Adrenal gland (tissue), 5 donors: ENCODE measurements around the gene ZBTB5.

ENCODE experiments used
- POLR2A ChIP-seq, 2 donors: fragments of 450-650 bp; IDR thresholded peaks; one replicate each; pipeline ENCODE4 v1.6.1; 2017; ENCODE audit warnings: antibody characterized with exemption in 2 of 2, mild to moderate bottlenecking in 2 of 2, moderate library complexity in 1 of 2
- TF ChIP-seq, protein P1 (sequence below), 6 experiments: fragments of 450-650 bp in 4 of 6; fragments of 200-600 bp in 2 of 6; sonication (generic) in 1 of 6; IDR thresholded peaks; 1 replicate in 5 of 6; 2 replicates in 1 of 6; pipeline versions ENCODE4 v1.5.1 to v1.8.0; 2016 to 2021; ENCODE audit warnings: antibody characterized with exemption in 6 of 6, mild to moderate bottlenecking in 2 of 6, moderate library complexity in 1 of 6
- donor health status: DM: no; HTN: no; CAD: no.

DNA sequence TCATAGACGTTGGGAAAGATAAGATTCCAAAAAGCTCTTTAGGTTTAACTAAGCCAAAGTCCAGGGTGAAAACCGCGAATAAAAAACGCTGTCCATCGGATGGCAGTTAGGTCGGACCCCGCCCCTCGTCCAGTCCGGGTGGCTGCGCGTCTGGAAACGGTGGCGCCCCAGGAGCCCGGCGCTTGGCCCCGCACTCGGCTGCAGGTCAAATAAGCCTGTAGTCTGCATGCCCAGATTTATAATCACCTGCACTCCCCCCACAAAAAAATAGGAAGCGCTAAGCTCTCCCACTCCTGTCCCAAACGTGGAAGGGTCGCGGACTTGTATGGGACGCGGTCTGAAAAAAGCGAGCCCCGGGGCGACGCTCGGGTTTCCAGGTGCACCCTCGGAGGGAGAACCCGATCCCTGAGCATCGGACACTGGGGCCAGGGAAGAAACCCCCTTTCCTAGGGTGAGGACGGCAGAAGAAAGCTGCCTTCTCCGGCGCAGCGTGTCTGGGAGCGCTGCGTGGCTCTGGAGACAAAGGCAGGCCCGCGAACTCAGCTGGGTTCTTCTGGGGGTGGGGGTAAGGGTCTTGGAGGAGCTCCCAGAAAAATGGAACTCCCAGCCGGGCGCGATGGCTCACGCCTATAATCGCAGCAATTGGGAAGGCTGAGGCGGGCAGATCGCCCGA, 923 bp upstream of the ZBTB5 start:
- TF ChIP-seq POLR2A (IDR thresholded peaks at IDR 0.05) = peak; percentile 72 to 73
- TF ChIP-seq, protein P1, sequence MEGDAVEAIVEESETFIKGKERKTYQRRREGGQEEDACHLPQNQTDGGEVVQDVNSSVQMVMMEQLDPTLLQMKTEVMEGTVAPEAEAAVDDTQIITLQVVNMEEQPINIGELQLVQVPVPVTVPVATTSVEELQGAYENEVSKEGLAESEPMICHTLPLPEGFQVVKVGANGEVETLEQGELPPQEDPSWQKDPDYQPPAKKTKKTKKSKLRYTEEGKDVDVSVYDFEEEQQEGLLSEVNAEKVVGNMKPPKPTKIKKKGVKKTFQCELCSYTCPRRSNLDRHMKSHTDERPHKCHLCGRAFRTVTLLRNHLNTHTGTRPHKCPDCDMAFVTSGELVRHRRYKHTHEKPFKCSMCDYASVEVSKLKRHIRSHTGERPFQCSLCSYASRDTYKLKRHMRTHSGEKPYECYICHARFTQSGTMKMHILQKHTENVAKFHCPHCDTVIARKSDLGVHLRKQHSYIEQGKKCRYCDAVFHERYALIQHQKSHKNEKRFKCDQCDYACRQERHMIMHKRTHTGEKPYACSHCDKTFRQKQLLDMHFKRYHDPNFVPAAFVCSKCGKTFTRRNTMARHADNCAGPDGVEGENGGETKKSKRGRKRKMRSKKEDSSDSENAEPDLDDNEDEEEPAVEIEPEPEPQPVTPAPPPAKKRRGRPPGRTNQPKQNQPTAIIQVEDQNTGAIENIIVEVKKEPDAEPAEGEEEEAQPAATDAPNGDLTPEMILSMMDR (IDR thresholded peaks at IDR 0.05) = no peak
